Hepatocyte (in vitro differentiated cells): ENCODE measurements around the gene LGR5. TPM values are rescaled to one million over a fixed set of nuclear protein-coding genes. Genes with fewer than 3 reads are reported as not detected.
"Not testable (repeated sequence)": the region's sequence is repeated elsewhere in the genome, so short reads cannot be mapped to it uniquely, and the experiment has no call there.

Source experiments
- DNase-seq: peaks from one replicate; pipeline ENCODE4 v3.0.0-alpha.2; 2016; ENCODE audit warnings: low spot score
- H2AFZ ChIP-seq: fragments of 200-600 bp; sonication (generic); 2 replicates; pipeline ENCODE4 v1.6.0; 2016; ENCODE audit warnings: antibody characterized with exemption, mild to moderate bottlenecking
- H3K27ac ChIP-seq: fragments of 200-600 bp; sonication (generic); 2 replicates; pipeline ENCODE4 v1.5.1; 2016; ENCODE audit warnings: mild to moderate bottlenecking
- H3K27me3 ChIP-seq: fragments of 200-600 bp; sonication (generic); 2 replicates; pipeline ENCODE4 v1.6.1; 2016
- H3K36me3 ChIP-seq: fragments of 200-600 bp; sonication (generic); replicated peaks from 2 replicates; pipeline ENCODE4 v1.5.1; 2016; ENCODE audit warnings: low read depth; ENCODE audit not compliant: insufficient read depth
- H3K4me1 ChIP-seq: fragments of 200-600 bp; sonication (generic); 2 replicates; pipeline ENCODE4 v1.5.1; 2016; ENCODE audit warnings: mild to moderate bottlenecking, moderate library complexity; ENCODE audit not compliant: insufficient read depth
- H3K4me2 ChIP-seq: fragments of 200-600 bp; sonication (generic); 2 replicates; pipeline ENCODE4 v1.6.0; 2016
- H3K4me3 ChIP-seq: fragments of 200-600 bp; sonication (generic); 2 replicates; pipeline ENCODE4 v1.5.1; 2016; ENCODE audit warnings: mild to moderate bottlenecking
- H3K79me2 ChIP-seq: fragments of 200-600 bp; sonication (generic); 2 replicates; pipeline ENCODE4 v1.6.0; 2017; ENCODE audit warnings: mild to moderate bottlenecking
- H3K9me2 ChIP-seq: fragments of 200-600 bp; sonication (generic); replicated peaks from 2 replicates; pipeline ENCODE4 v1.6.0; 2017; ENCODE audit warnings: mild to moderate bottlenecking; ENCODE audit not compliant: insufficient read depth
- H3K9me3 ChIP-seq: fragments of 200-600 bp; sonication (generic); 2 replicates; pipeline ENCODE4 v1.5.1; 2016; ENCODE audit warnings: low read depth, mild to moderate bottlenecking
- H4K20me1 ChIP-seq: fragments of 200-600 bp; sonication (generic); 2 replicates; pipeline ENCODE4 v1.6.0; 2016; ENCODE audit warnings: mild to moderate bottlenecking; ENCODE audit not compliant: insufficient read depth, poor library complexity, severe bottlenecking
- EZH2 ChIP-seq: fragments of 200-600 bp; sonication (generic); IDR thresholded peaks from 2 replicates; pipeline ENCODE4 v1.6.1; 2016; ENCODE audit warnings: antibody characterized with exemption, mild to moderate bottlenecking, borderline replicate concordance
- EZH2phosphoT487 ChIP-seq: fragments of 200-600 bp; sonication (generic); IDR thresholded peaks from one replicate; pipeline ENCODE4 v1.6.1; 2018; ENCODE audit warnings: antibody characterized with exemption, mild to moderate bottlenecking, low read depth, moderate library complexity; ENCODE audit not compliant: unreplicated experiment, severe bottlenecking
- WGBS: methylation state at CpG from one replicate; pipeline ENCODE4 v1.1.6; 2016; ENCODE audit warnings: low lambda C conversion rate; ENCODE audit errors: missing lambda C conversion rate; 5-methylcytosine and 5-hydroxymethylcytosine counted together
- polyA plus RNA-seq: library from polyadenylated mRNA; unstranded; fragments of >200 nt; fragmentation: Nextera tagmentation; extraction: Ambion mirVana; gene quantifications from 2 replicates; pipeline ENCODE4 v1.2.1, GENCODE V29; 2016
- total RNA-seq: library from RNA; depleted of rRNA; stranded (reverse); fragments of >200 nt; gene quantifications from 2 replicates; pipeline ENCODE4 v1.2.3, GENCODE V29; 2014
- TF ChIP-seq, protein P1 (sequence below): fragments of 200-600 bp; sonication (generic); IDR thresholded peaks from 2 replicates; pipeline ENCODE4 v1.5.1; 2016; ENCODE audit warnings: antibody characterized with exemption, mild to moderate bottlenecking; ENCODE audit not compliant: poor library complexity

LGR5 gene
- total and polyA plus RNA-seq, 2 experiments from 2014 or later = 4.4 to 5.7 TPM

DNA sequence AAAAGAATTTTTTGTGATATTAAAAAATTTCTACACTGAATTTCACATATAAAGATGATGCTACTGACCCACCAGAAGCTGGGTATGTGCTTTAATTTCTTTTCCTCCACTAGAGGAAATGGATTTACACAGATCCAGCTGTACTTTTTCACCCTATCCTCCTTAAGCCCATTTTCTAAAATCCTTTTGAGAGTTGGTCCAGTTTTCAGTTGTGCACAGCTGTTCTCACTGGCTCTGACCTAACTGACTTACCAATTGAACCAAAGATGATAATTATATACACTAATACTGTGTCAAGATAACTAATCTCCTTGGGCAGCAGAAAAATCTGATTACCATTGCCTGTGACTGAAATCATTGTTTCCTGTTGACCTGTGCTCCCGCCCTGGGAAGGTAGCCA is 115.6 kb downstream of the LGR5 start:
- Histone ChIP-seq H3K27ac (no peak overlapping the region), H3K79me2 (no peaks in the 10 kb centered on the region), H3K9me3 (no peaks in the 10 kb centered on the region), H3K4me3 (no peak overlapping the region), H3K36me3 (no peaks in the 10 kb centered on the region), H3K4me2 (no peak overlapping the region), H3K27me3 (no peaks in the 10 kb centered on the region), H2AFZ (no peak overlapping the region), H4K20me1 (no peaks in the 10 kb centered on the region), H3K4me1 (no peaks in the 10 kb centered on the region), H3K9me2 (no peaks in the 10 kb centered on the region)
- no peak for DNase-seq
- TF ChIP-seq EZH2phosphoT487 (no peak), EZH2 (no peak)
- TF ChIP-seq, protein P1, sequence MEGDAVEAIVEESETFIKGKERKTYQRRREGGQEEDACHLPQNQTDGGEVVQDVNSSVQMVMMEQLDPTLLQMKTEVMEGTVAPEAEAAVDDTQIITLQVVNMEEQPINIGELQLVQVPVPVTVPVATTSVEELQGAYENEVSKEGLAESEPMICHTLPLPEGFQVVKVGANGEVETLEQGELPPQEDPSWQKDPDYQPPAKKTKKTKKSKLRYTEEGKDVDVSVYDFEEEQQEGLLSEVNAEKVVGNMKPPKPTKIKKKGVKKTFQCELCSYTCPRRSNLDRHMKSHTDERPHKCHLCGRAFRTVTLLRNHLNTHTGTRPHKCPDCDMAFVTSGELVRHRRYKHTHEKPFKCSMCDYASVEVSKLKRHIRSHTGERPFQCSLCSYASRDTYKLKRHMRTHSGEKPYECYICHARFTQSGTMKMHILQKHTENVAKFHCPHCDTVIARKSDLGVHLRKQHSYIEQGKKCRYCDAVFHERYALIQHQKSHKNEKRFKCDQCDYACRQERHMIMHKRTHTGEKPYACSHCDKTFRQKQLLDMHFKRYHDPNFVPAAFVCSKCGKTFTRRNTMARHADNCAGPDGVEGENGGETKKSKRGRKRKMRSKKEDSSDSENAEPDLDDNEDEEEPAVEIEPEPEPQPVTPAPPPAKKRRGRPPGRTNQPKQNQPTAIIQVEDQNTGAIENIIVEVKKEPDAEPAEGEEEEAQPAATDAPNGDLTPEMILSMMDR = no peak
- WGBS = 86% methylated on average over 1 of the region's 1 CpG

DNA sequence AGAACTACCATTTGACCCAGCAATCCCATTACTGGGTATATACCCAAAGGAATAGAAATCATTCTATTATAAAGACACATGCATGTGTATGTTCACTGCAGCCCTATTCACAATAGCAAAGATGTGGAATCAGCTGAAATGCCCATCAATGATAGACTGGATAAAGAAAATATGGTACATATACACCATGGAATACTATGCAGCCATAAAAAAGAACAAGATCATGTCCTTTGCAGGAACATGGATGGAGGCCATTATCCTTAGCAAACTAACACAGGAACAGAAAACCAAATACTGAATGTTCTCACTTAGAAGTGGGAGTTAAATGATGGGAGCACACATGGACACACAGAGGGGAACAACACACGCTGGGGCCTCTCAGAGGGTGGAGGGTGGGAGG is 116.2 kb downstream of the LGR5 start:
- WGBS = 86% methylated on average over 1 of the region's 1 CpG
- DNase-seq, H3K27ac ChIP-seq, H3K4me3 ChIP-seq, H3K4me2 ChIP-seq, H3K9me2 ChIP-seq, H3K9me3 ChIP-seq, H3K4me1 ChIP-seq, H2AFZ ChIP-seq, H4K20me1 ChIP-seq, H3K79me2 ChIP-seq, H3K27me3 ChIP-seq, H3K36me3 ChIP-seq: not testable (repeated sequence)

DNA sequence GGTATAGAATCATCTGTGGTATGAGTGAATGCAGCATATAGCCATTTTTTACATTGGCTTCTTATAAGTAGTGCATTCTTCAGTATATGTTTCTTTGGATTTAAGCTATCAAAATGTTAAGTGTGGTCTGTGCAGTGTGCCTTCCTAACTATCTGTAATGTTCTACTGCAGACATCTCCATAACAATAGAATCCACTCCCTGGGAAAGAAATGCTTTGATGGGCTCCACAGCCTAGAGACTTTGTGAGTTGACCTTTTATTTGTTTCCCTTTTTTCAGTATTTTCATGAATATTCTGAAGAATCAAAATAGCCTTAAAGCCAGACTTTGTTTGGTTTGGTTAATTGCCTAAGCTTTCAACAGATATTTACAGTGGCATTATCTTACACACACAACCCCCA is 116.8 kb downstream of the LGR5 start:
- H3K36me3 ChIP-seq = no peaks in the 10 kb centered on the region
- no peaks in the 10 kb centered on the region for H3K9me2 ChIP-seq
- no peaks in the 10 kb centered on the region for H3K79me2 ChIP-seq
- H3K27ac ChIP-seq = no peak overlapping the region
- no peak overlapping the region for H3K4me2 ChIP-seq
- H3K9me3 ChIP-seq = no peaks in the 10 kb centered on the region
- H2AFZ ChIP-seq = no peak overlapping the region
- H3K27me3 ChIP-seq = no peaks in the 10 kb centered on the region
- H3K4me1 ChIP-seq = no peaks in the 10 kb centered on the region
- no peak for DNase-seq
- no peak for TF ChIP-seq EZH2
- TF ChIP-seq EZH2phosphoT487 = no peak
- TF ChIP-seq, protein P1 = no peak
- H3K4me3 ChIP-seq = no peak overlapping the region
- H4K20me1 ChIP-seq = no peaks in the 10 kb centered on the region

DNA sequence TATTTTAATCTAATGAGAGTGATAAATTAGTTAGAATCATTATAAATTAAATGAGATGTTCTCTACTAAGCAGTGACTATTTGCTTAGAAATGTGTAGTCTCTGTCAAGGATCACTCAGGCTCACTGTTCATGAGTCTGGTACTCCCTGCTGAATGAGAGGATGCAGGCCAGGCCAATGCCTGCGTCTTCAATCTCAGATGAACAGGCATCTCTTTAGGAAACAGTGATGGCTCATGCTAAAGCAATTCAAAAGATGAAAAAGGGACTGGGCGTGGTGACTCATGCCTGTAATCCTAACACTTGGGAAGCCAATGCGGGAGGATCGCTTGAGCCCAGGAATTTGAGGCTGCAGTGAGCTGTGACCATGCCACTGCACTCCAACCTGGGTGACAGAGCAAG is 117.3 kb downstream of the LGR5 start:
- Histone ChIP-seq H2AFZ (no peak overlapping the region), H4K20me1 (no peaks in the 10 kb centered on the region), H3K36me3 (no peaks in the 10 kb centered on the region), H3K9me3 (no peaks in the 10 kb centered on the region), H3K9me2 (no peaks in the 10 kb centered on the region), H3K79me2 (no peaks in the 10 kb centered on the region), H3K27me3 (no peaks in the 10 kb centered on the region), H3K27ac (no peak overlapping the region), H3K4me2 (no peak overlapping the region), H3K4me1 (no peaks in the 10 kb centered on the region), H3K4me3 (no peak overlapping the region)
- no peak for TF ChIP-seq EZH2phosphoT487
- TF ChIP-seq, protein P1 = no peak
- no peak for TF ChIP-seq EZH2
- WGBS = 54% methylated on average over 4 of the region's 4 CpGs
- peak; percentile 26 for DNase-seq
